Measurements from ENCODE around the gene MPO.

GRCh38 chr17:58318627-58319172, 38.0 kb upstream of the MPO start:
- no peak for TF ChIP-seq CTCF (IDR thresholded peaks at IDR 0.05)
- TF ChIP-seq POLR2A (IDR thresholded peaks at IDR 0.05), result no peak
